Hematopoietic multipotent progenitor cell treated with erythropoietin and hydrocortisone succinate and interleukin-3 and kit ligand, for 17 days (in vitro differentiated cells): ENCODE data around the gene MYPOP.

ENCODE experiments used
- DNase-seq: peaks from one replicate; pipeline ENCODE4 v3.0.0-alpha.2; 2015; ENCODE audit warnings: low spot score

MYPOP gene

DNA sequence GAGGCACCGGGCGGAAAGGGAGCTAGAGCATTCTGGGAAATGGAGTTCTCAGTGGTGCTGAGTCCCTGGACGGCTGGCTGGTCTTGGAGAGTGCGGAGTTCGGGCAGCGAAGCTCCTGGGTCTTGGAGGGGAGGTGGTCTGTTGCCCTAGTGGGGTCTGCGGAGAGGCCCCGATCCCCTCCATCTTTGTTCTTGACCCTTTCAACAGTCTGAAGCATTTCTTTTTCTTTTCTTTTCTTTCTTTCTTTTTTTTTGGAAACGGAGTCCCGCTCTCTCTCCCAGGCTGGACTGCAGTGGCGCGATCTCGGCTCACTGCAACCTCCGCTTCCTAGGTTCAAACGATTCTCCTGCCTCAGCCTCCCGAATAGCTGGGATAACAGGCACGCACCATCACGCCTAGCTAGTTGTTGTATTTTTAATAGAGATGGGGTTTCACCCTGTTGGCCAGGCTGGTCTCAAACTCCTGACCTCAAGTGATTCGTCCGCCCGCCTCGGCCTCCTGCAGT, 39.0 kb downstream of the MYPOP start:
- no peak for DNase-seq

DNA sequence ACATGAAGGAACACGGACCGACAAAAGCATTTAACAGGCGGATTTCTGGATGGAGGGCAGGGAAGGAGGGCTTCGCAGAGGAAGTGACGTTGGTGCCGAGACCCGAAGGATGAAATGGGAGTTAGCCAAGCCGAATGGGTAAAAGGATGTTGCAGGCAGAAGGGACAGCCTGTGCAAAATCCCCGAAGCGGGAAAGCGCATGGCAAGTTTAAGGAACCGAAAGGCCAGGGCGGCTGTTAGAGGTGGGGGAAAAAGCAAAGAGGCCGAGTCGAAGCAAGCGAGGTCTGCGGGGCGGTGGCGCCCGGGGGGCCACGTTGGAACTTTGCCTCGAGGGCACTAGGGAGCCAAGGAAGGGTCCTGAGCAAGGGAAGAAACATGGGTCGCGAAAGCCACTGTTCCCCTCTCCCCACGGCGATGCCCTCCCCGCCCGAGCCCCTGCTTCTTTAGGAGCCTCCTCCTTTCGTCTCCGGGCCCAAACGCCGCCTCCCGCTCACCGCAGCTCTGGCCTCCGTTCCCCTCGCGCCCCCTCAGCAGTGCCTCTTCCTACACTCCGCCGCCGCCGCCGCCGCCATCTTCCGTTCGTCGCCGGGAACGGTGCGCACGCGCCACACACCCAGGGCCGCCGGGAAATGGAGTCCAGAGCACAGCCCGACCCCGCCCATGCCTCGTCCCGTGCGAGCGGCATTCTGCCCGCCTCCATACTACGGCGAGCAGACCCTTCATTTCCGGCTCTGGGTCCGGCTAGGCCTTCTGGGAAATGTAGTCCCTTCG, 39.7 kb downstream of the MYPOP start, which contains the start of gene SYMPK:
Gene SYMPK, minus strand, starts transcription at position 584 of the 771 bp plus-strand sequence. CDS start 8,652 bp downstream, outside the sequence.
- DNase-seq, result peak; percentile 98

DNA sequence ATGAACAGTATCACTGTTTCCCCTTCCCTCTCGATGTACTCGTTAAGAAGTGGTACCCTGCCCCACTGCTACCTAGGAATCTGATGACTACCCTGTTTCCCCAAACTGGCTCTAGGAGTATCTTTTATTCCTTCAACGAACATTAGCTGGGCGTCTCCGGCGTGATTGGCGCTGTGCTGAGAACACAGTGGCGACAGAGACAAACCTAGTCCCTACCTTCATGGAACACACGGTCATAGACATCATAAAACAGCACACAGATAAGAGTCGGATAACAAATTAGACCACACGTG, 40.2 kb downstream of the MYPOP start:
- no peak for DNase-seq

- no peak for DNase-seq
Observed at GRCh38 chr19:45860359-45861259, 41.8 kb downstream of the MYPOP start.

DNA sequence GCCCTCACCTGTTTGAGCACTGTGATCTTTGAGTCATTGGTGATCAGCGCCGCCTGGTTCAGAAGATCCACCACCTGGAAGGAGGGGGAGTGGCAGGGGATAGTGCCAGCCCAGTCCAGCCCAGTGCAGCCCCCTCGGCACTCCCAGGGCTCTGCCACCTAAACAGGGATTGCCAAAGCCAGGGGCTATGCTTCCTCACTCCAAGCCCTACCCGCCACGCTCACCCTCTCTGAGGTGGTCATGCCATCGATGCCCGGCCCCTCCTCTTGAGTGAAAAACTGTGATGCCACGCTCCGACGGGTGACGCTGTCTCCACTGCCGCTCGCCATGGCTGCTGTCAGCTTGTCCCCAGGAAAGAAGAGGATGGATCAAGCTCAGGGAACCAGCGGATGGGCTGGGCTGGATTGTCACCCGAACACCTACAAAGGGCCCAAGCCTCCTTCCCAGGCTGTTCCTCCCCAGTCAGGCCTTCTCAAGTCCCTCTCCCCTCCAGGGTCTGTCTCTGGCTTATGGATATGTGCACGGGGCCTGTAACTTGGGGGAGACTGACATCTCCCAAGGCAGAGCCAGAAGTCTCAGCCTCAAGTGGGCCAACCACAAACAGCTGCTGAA, 48.1 kb downstream of the MYPOP start:
- no peak for DNase-seq

DNA sequence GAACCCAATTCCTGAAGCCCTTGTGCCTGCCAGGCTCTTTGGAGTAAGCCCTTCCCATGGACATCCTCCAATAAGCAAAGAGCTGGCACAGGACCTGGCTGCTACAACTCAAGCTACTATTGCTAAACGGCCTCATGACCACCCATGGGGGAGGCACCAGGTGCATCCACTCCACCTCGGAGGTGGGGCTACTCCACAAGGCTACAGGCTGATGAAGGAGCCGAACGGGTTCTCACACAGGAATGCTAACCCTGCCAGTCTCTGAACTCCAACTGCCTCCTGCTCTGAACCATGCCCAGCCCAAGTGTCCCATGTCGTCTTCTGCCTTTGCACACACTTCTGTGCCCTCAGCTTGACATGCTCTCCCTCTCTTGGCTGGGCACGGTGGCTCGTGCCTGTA, 49.4 kb downstream of the MYPOP start:
- no peak for DNase-seq

DNA sequence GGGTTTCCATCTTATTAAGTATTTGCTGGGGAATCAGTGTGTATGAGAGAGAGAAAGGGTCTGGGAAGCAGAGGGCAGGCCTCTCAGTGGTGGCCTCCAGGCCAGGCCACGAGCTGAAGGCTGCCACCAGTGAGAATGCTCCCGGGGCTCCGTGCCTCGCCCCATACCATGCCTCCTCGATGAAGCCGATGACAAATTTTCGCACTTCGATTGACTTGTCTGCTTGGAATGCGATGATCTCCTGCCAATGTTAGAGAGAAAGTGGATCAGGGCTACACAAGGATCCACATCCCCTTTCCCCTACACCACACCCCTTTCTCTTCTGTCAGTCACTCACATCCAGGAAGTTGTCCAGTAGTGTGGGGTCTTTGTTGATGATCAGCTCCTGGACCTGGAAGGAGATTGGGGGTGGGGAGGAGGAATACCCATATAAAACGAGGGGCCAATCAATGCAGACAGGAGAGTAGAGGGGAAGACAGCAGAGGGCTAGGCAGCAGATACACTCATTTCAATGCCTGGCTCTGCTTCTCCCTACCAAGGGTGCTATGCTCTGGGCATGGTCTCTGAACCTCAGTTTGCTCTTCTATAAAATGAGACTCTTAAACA, 50.2 kb downstream of the MYPOP start:
- no peak for DNase-seq

DNA sequence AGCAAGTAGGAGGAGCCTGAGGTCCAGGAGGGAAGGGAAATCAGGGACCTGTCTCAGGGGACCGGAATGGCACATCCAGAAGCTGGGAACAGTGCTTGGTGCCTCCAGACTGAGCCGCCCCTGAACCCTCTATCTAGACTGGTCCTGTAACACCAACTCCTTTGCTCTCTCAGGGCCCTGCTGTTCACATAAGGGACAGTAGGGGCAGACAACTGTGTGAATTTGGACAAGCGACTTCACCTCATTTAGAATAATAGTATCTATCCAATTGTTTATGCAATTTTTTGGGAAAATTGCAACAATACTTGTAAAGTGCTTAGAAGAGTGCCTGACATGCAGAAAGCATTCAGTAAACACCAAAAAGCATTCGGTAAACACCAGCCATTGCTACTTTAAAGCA, 53.5 kb downstream of the MYPOP start:
- no peak for DNase-seq

GRCh38 chr19:45847663-45848062, 54.8 kb downstream of the MYPOP start:
- no peak for DNase-seq

- DNase-seq, result no peak
Observed at GRCh38 chr19:45842198-45842597, 60.2 kb downstream of the MYPOP start.
